ENCODE results near the gene APOF.

The APOF gene

DNA sequence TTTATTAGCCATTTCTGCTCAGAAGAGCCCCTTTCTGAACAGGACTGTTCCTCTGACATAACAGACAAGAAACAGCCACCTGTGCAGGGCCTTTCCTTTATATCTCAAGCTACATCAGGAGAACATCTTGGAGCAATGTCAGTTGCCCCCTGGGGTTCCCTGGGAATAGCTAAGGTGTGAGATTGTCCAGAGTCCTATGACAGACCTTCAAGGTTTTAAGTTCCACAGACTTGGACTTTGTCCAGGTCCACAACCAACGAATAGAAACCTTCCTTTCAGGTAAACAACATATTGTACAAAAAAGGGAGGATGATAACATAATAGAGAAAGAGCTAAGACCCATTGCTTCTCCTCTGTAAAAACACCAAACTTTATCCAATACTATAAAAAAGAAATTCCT is 21.0 kb downstream of the APOF start:
- Histone ChIP-seq H4K20me1 (ENCODE audit: control insufficient read depth, insufficient read depth, low read depth, low read length) (no peaks in the 10 kb centered on the region), H3K9me2 (replicated peaks; ENCODE audit: control insufficient read depth, low read length) (no peaks in the 10 kb centered on the region), H3F3A (ENCODE audit: control insufficient read depth, insufficient read depth) (peaks cover 20% of the 10 kb centered on the region), H3K27ac (ENCODE audit: low read depth, low read length) (0 out of 2 replicates have a peak overlapping the region, but pooled peaks have one; percentile 16), H3K27me3 (ENCODE audit: control insufficient read depth, low read length) (no peaks in the 10 kb centered on the region), H3K4me2 (ENCODE audit: low read length) (no peak overlapping the region), H3K4me3 (ENCODE audit: low read length) (no peak overlapping the region), H3K9me3 (ENCODE audit: control insufficient read depth, insufficient read depth, low read length) (no peaks in the 10 kb centered on the region), H3K36me3 (ENCODE audit: control insufficient read depth, low read length) (peaks cover 38% of the 10 kb centered on the region), H3K79me2 (ENCODE audit: control insufficient read depth, low read length) (peaks cover 6% of the 10 kb centered on the region; the same call in 1 of the 2 replicates), H3K4me1 (ENCODE audit: control insufficient read depth, low read length) (peaks cover 35% of the 10 kb centered on the region)
- TF ChIP-seq CTCF (IDR thresholded peaks at IDR 0.05; ENCODE audit: low read depth, low read length, poor library complexity, severe bottlenecking) (no peak), EZH2phosphoT487 (IDR thresholded peaks at IDR 0.05; ENCODE audit: borderline replicate concordance, low read length) (no peak)

DNA sequence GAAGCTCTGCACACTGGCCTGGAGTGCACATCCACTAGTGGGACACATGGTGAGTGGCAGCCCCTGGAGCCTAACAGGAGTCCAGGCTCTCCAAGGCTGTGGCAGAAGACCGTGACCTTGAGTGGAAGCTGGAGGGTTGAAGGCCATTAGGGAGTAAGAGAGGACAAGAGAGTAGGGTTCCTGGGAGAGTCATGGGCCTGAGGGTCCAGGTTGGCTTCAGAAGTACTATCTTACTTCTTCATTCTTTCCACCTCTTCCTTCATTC is 23.6 kb downstream of the APOF start:
- H3K27me3 ChIP-seq (ENCODE audit: control insufficient read depth, low read length) = no peaks in the 10 kb centered on the region
- peaks cover 12% of the 10 kb centered on the region for H3K79me2 ChIP-seq (ENCODE audit: control insufficient read depth, low read length)
- no peak for TF ChIP-seq CTCF (IDR thresholded peaks at IDR 0.05; ENCODE audit: low read depth, low read length, poor library complexity, severe bottlenecking)
- TF ChIP-seq EZH2phosphoT487 (IDR thresholded peaks at IDR 0.05; ENCODE audit: borderline replicate concordance, low read length) = no peak
- H3K36me3 ChIP-seq (ENCODE audit: control insufficient read depth, low read length) = peaks cover 32% of the 10 kb centered on the region
- H3K27ac ChIP-seq (ENCODE audit: low read depth, low read length) = peak overlapping the region; percentile 88
- H4K20me1 ChIP-seq (ENCODE audit: control insufficient read depth, insufficient read depth, low read depth, low read length) = no peaks in the 10 kb centered on the region
- H3F3A ChIP-seq (ENCODE audit: control insufficient read depth, insufficient read depth) = peaks cover 25% of the 10 kb centered on the region
- peak overlapping the region; percentile 70 for H3K4me3 ChIP-seq (ENCODE audit: low read length)
- H3K9me2 ChIP-seq (replicated peaks; ENCODE audit: control insufficient read depth, low read length) = no peaks in the 10 kb centered on the region
- no peaks in the 10 kb centered on the region for H3K9me3 ChIP-seq (ENCODE audit: control insufficient read depth, insufficient read depth, low read length)
- H3K4me1 ChIP-seq (ENCODE audit: control insufficient read depth, low read length) = peaks cover 57% of the 10 kb centered on the region
- peak overlapping the region; percentile 93 for H3K4me2 ChIP-seq (ENCODE audit: low read length)

DNA sequence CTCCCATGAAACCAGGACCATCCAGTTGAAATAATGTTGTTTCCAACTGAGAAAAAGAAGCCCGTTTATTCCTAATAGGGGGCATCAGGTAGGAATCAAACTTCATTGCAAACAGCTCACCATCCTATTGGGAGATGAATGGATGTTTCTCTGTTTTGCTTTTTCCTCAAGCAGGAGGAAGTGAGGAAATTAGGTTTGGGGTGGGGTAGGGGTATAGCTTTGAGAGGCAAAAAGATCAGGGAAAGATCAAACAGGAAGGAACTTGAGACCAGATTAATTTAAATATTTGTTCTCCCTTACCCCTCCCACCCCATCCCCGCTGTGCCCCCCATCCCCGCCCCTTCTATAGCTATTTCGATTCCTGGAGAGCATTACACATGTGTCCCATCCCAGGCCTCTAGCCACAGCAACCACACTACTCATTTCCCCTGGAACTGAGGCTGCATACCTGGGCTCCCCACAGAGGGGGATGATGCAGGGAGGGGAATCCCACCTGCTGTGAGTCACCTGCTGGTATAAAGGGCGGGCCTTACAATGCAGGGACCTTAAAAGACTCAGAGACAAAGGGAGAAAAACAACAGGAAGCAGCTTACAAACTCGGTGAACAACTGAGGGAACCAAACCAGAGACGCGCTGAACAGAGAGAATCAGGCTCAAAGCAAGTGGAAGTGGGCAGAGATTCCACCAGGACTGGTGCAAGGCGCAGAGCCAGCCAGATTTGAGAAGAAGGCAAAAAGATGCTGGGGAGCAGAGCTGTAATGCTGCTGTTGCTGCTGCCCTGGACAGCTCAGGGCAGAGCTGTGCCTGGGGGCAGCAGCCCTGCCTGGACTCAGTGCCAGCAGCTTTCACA is 24.1 kb downstream of the APOF start, which contains the start of gene IL23A:
TSS of gene IL23A (plus strand) at position 577 of the 850 bp plus-strand sequence. CDS start at position 738, 161 bp downstream.
- Histone ChIP-seq H3K9me2 (replicated peaks; ENCODE audit: control insufficient read depth, low read length) (no peaks in the 10 kb centered on the region), H3K4me1 (ENCODE audit: control insufficient read depth, low read length) (peaks cover 57% of the 10 kb centered on the region), H3K79me2 (ENCODE audit: control insufficient read depth, low read length) (peaks cover 13% of the 10 kb centered on the region), H3K36me3 (ENCODE audit: control insufficient read depth, low read length) (peaks cover 27% of the 10 kb centered on the region), H3F3A (ENCODE audit: control insufficient read depth, insufficient read depth) (peaks cover 25% of the 10 kb centered on the region), H3K27me3 (ENCODE audit: control insufficient read depth, low read length) (no peaks in the 10 kb centered on the region), H3K9me3 (ENCODE audit: control insufficient read depth, insufficient read depth, low read length) (no peaks in the 10 kb centered on the region), H4K20me1 (ENCODE audit: control insufficient read depth, insufficient read depth, low read depth, low read length) (no peaks in the 10 kb centered on the region), H3K4me3 (ENCODE audit: low read length) (peak within 1 kb of the TSS; percentile 70), H3K4me2 (ENCODE audit: low read length) (peak within 1 kb of the TSS; percentile 93), H3K27ac (ENCODE audit: low read depth, low read length) (peak within 1 kb of the TSS; percentile 88)
- TF ChIP-seq CTCF (IDR thresholded peaks at IDR 0.05; ENCODE audit: low read depth, low read length, poor library complexity, severe bottlenecking) (no peak), EZH2phosphoT487 (IDR thresholded peaks at IDR 0.05; ENCODE audit: borderline replicate concordance, low read length) (no peak)
